Measurements from ENCODE around the gene RAC3.

DNA sequence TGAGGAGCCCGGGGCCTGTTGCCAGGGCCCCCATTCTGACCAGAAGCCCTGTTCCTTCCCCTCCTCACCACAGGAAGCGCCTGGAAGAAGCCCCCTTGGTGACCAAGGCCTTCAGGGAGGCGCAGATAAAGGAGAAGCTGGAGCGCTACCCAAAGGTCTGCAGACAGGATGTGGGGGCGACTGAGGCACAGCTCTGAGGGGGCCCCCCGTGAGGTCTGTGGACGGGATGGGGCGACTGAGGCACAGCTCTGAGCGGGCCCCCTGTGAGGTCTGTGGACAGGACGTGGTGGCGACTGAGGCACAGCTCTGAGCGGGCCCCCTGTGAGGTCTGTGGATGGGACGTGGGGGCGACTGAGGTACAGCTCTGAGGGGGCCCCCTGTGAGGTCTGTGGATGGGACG is 22.1 kb upstream of the RAC3 start:
- TF ChIP-seq CTCF (IDR thresholded peaks at IDR 0.05), result no peak
- TF ChIP-seq POLR2A (IDR thresholded peaks at IDR 0.05), result no peak

Measured in right lobe of liver (tissue), 4 donors.